Measurements from ENCODE around the gene OPCML. TPM values are rescaled to one million over a fixed set of nuclear protein-coding genes. Genes with fewer than 3 reads are reported as not detected.

OPCML gene
- total RNA-seq, 1 experiment from 2014 or later = 0.21 TPM

GRCh38 chr11:132935383-132935782 lies 596.9 kb downstream of the OPCML start:
- no peak overlapping the region for H3K4me3 ChIP-seq (ENCODE audit: insufficient read depth, low read depth, low read length)
- no peaks in the 10 kb centered on the region for H3K27me3 ChIP-seq (ENCODE audit: control insufficient read depth, insufficient read depth, low read length)
- DNase-seq = no peak
- H3K36me3 ChIP-seq (replicated peaks; ENCODE audit: control insufficient read depth, insufficient read depth, low read length) = no peaks in the 10 kb centered on the region

GRCh38 chr11:132933703-132934102 lies 598.6 kb downstream of the OPCML start:
- DNase-seq = no peak
- Histone ChIP-seq H3K4me3 (ENCODE audit: insufficient read depth, low read depth, low read length) (no peak overlapping the region), H3K36me3 (replicated peaks; ENCODE audit: control insufficient read depth, insufficient read depth, low read length) (no peaks in the 10 kb centered on the region), H3K27me3 (ENCODE audit: control insufficient read depth, insufficient read depth, low read length) (no peaks in the 10 kb centered on the region)

GRCh38 chr11:132925825-132926469 lies 606.4 kb downstream of the OPCML start:
- Histone ChIP-seq H3K36me3 (replicated peaks; ENCODE audit: control insufficient read depth, insufficient read depth, low read length) (no peaks in the 10 kb centered on the region), H3K27me3 (ENCODE audit: control insufficient read depth, insufficient read depth, low read length) (no peaks in the 10 kb centered on the region), H3K4me3 (ENCODE audit: insufficient read depth, low read depth, low read length) (no peak overlapping the region)
- no peak for DNase-seq

- Histone ChIP-seq H3K36me3 (replicated peaks; ENCODE audit: control insufficient read depth, insufficient read depth, low read length) (no peaks in the 10 kb centered on the region), H3K4me3 (ENCODE audit: insufficient read depth, low read depth, low read length) (no peak overlapping the region), H3K27me3 (ENCODE audit: control insufficient read depth, insufficient read depth, low read length) (no peaks in the 10 kb centered on the region)
- no peak for DNase-seq
These were observed 610.7 kb downstream of the OPCML start for GRCh38 chr11:132921597-132921996.

- Histone ChIP-seq H3K4me3 (ENCODE audit: insufficient read depth, low read depth, low read length) (no peak overlapping the region), H3K27me3 (ENCODE audit: control insufficient read depth, insufficient read depth, low read length) (no peaks in the 10 kb centered on the region), H3K36me3 (replicated peaks; ENCODE audit: control insufficient read depth, insufficient read depth, low read length) (no peaks in the 10 kb centered on the region)
- DNase-seq = no peak
These were observed 611.7 kb downstream of the OPCML start for GRCh38 chr11:132920451-132921096.

GRCh38 chr11:132914600-132914999 lies 617.7 kb downstream of the OPCML start:
- no peaks in the 10 kb centered on the region for H3K27me3 ChIP-seq (ENCODE audit: control insufficient read depth, insufficient read depth, low read length)
- no peak overlapping the region for H3K4me3 ChIP-seq (ENCODE audit: insufficient read depth, low read depth, low read length)
- no peak for DNase-seq
- no peaks in the 10 kb centered on the region for H3K36me3 ChIP-seq (replicated peaks; ENCODE audit: control insufficient read depth, insufficient read depth, low read length)

- no peak for DNase-seq
- H3K36me3 ChIP-seq (replicated peaks; ENCODE audit: control insufficient read depth, insufficient read depth, low read length) = no peaks in the 10 kb centered on the region
- H3K27me3 ChIP-seq (ENCODE audit: control insufficient read depth, insufficient read depth, low read length) = no peaks in the 10 kb centered on the region
- H3K4me3 ChIP-seq (ENCODE audit: insufficient read depth, low read depth, low read length) = no peak overlapping the region
These were observed 618.4 kb downstream of the OPCML start for GRCh38 chr11:132913886-132914285.

- Histone ChIP-seq H3K27me3 (ENCODE audit: control insufficient read depth, insufficient read depth, low read length) (no peaks in the 10 kb centered on the region), H3K36me3 (replicated peaks; ENCODE audit: control insufficient read depth, insufficient read depth, low read length) (no peaks in the 10 kb centered on the region)
- DNase-seq = no peak
These were observed 619.0 kb downstream of the OPCML start for GRCh38 chr11:132913295-132913694.

GRCh38 chr11:132911186-132911585 lies 621.1 kb downstream of the OPCML start:
- no peaks in the 10 kb centered on the region for H3K36me3 ChIP-seq (replicated peaks; ENCODE audit: control insufficient read depth, insufficient read depth, low read length)
- no peak overlapping the region for H3K4me3 ChIP-seq (ENCODE audit: insufficient read depth, low read depth, low read length)
- no peaks in the 10 kb centered on the region for H3K27me3 ChIP-seq (ENCODE audit: control insufficient read depth, insufficient read depth, low read length)
- no peak for DNase-seq

More at GRCh38 chr11:132913295-132913694, 619.0 kb downstream of the OPCML start:
- no peak overlapping the region for H3K4me3 ChIP-seq (ENCODE audit: insufficient read depth, low read depth, low read length)

- peak; percentile 51 for DNase-seq
These were observed 622.1 kb downstream of the OPCML start for GRCh38 chr11:132910011-132910760.

GRCh38 chr11:132909021-132909606 lies 623.2 kb downstream of the OPCML start:
- no peaks in the 10 kb centered on the region for H3K36me3 ChIP-seq (replicated peaks; ENCODE audit: control insufficient read depth, insufficient read depth, low read length)
- H3K4me3 ChIP-seq (ENCODE audit: insufficient read depth, low read depth, low read length) = no peak overlapping the region
- H3K27me3 ChIP-seq (ENCODE audit: control insufficient read depth, insufficient read depth, low read length) = no peaks in the 10 kb centered on the region
- no peak for DNase-seq

More at GRCh38 chr11:132910011-132910760, 622.1 kb downstream of the OPCML start:
- Histone ChIP-seq H3K36me3 (replicated peaks; ENCODE audit: control insufficient read depth, insufficient read depth, low read length) (no peaks in the 10 kb centered on the region), H3K27me3 (ENCODE audit: control insufficient read depth, insufficient read depth, low read length) (no peaks in the 10 kb centered on the region), H3K4me3 (ENCODE audit: insufficient read depth, low read depth, low read length) (no peak overlapping the region)

- Histone ChIP-seq H3K36me3 (replicated peaks; ENCODE audit: control insufficient read depth, insufficient read depth, low read length) (no peaks in the 10 kb centered on the region), H3K4me3 (ENCODE audit: insufficient read depth, low read depth, low read length) (no peak overlapping the region), H3K27me3 (ENCODE audit: control insufficient read depth, insufficient read depth, low read length) (no peaks in the 10 kb centered on the region)
- no peak for DNase-seq
These were observed 623.9 kb downstream of the OPCML start for GRCh38 chr11:132908414-132908810.

GRCh38 chr11:132907651-132908413 lies 624.5 kb downstream of the OPCML start:
- Histone ChIP-seq H3K27me3 (ENCODE audit: control insufficient read depth, insufficient read depth, low read length) (no peaks in the 10 kb centered on the region), H3K36me3 (replicated peaks; ENCODE audit: control insufficient read depth, insufficient read depth, low read length) (no peaks in the 10 kb centered on the region), H3K4me3 (ENCODE audit: insufficient read depth, low read depth, low read length) (no peak overlapping the region)
- DNase-seq = no peak

- no peak for DNase-seq
- H3K27me3 ChIP-seq (ENCODE audit: control insufficient read depth, insufficient read depth, low read length) = no peaks in the 10 kb centered on the region
- H3K4me3 ChIP-seq (ENCODE audit: insufficient read depth, low read depth, low read length) = no peak overlapping the region
- no peaks in the 10 kb centered on the region for H3K36me3 ChIP-seq (replicated peaks; ENCODE audit: control insufficient read depth, insufficient read depth, low read length)
These were observed 627.7 kb downstream of the OPCML start for GRCh38 chr11:132904607-132905006.

All from H7 (cell line).